ENCODE data around the gene MAP1S.

The MAP1S gene

GRCh38 chr19:17718550-17718946 is 732 bp upstream of the MAP1S start:
- no peak for TF ChIP-seq CTCF (IDR thresholded peaks at IDR 0.05; ENCODE audit: low read depth, low read length, poor library complexity, severe bottlenecking)
- TF ChIP-seq EZH2phosphoT487 (IDR thresholded peaks at IDR 0.05; ENCODE audit: borderline replicate concordance, low read length), result no peak
- Histone ChIP-seq H3K4me1 (ENCODE audit: control insufficient read depth, low read length) (peaks cover 32% of the 10 kb centered on the region), H3K27me3 (ENCODE audit: control insufficient read depth, low read length) (no peaks in the 10 kb centered on the region), H4K20me1 (ENCODE audit: control insufficient read depth, insufficient read depth, low read depth, low read length) (peaks cover 17% of the 10 kb centered on the region), H3K9me3 (ENCODE audit: control insufficient read depth, insufficient read depth, low read length) (no peaks in the 10 kb centered on the region), H3F3A (ENCODE audit: control insufficient read depth, insufficient read depth) (0 out of 2 replicates have a peak, but pooled peaks cover 2% of the 10 kb centered on the region), H3K79me2 (ENCODE audit: control insufficient read depth, low read length) (peaks cover 27% of the 10 kb centered on the region), H3K9me2 (replicated peaks; ENCODE audit: control insufficient read depth, low read length) (no peaks in the 10 kb centered on the region), H3K36me3 (ENCODE audit: control insufficient read depth, low read length) (peaks cover 19% of the 10 kb centered on the region; the same call in 1 of the 2 replicates), H3K4me3 (ENCODE audit: low read length) (peak overlapping the region; percentile 89), H3K27ac (ENCODE audit: low read depth, low read length) (no peak overlapping the region), H3K4me2 (ENCODE audit: low read length) (peak overlapping the region; percentile 64)

DNA sequence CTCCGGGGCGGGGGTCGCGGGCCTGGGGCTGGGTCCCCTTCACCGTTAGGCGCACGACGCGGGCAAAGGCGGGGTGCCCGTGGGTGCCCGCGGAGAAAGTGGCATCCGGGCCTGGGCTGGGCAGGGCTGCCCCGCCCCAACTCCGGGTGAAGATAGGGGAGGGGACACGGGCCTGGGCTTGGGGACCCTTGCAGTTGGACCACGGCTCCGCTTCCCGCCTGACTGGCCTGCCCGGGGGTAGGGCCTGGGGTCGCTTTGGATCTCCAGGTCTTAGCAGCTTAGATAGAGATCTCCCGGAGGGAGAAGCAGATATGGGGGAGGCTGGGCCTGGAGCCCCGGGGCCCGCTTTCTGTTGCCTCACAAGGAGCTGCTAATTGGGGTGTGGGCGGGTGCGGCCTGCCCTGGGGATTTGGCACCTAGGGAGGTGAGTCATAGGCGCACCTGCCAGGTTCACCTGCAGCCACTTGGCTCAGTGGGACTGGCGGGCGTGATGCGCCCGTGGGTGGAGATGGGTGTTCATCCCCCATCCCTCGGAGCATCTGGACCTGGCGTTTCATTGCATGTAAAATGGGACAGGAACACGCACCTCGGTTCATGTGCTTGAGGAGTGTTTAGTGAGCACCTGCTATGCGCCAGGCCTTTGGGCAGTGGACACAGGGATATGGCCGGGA is 585 bp downstream of the MAP1S start:
- Histone ChIP-seq H4K20me1 (ENCODE audit: control insufficient read depth, insufficient read depth, low read depth, low read length) (peaks cover 17% of the 10 kb centered on the region), H3K4me3 (ENCODE audit: low read length) (peak overlapping the region; percentile 89), H3F3A (ENCODE audit: control insufficient read depth, insufficient read depth) (0 out of 2 replicates have a peak, but pooled peaks cover 2% of the 10 kb centered on the region), H3K9me2 (replicated peaks; ENCODE audit: control insufficient read depth, low read length) (no peaks in the 10 kb centered on the region), H3K79me2 (ENCODE audit: control insufficient read depth, low read length) (peaks cover 27% of the 10 kb centered on the region), H3K4me2 (ENCODE audit: low read length) (peak overlapping the region; percentile 98), H3K36me3 (ENCODE audit: control insufficient read depth, low read length) (peaks cover 30% of the 10 kb centered on the region), H3K27ac (ENCODE audit: low read depth, low read length) (no peak overlapping the region), H3K4me1 (ENCODE audit: control insufficient read depth, low read length) (peaks cover 32% of the 10 kb centered on the region), H3K27me3 (ENCODE audit: control insufficient read depth, low read length) (no peaks in the 10 kb centered on the region), H3K9me3 (ENCODE audit: control insufficient read depth, insufficient read depth, low read length) (no peaks in the 10 kb centered on the region)
- TF ChIP-seq EZH2phosphoT487 (IDR thresholded peaks at IDR 0.05; ENCODE audit: borderline replicate concordance, low read length) (no peak), CTCF (IDR thresholded peaks at IDR 0.05; ENCODE audit: low read depth, low read length, poor library complexity, severe bottlenecking) (no peak)

GRCh38 chr19:17720440-17720839 is 1.2 kb downstream of the MAP1S start:
- peaks cover 17% of the 10 kb centered on the region for H4K20me1 ChIP-seq (ENCODE audit: control insufficient read depth, insufficient read depth, low read depth, low read length)
- no peaks in the 10 kb centered on the region for H3K9me3 ChIP-seq (ENCODE audit: control insufficient read depth, insufficient read depth, low read length)

More at GRCh38 chr19:17720440-17720839, 1.2 kb downstream of the MAP1S start:
- peaks cover 30% of the 10 kb centered on the region for H3K79me2 ChIP-seq (ENCODE audit: control insufficient read depth, low read length)
- H3K9me2 ChIP-seq (replicated peaks; ENCODE audit: control insufficient read depth, low read length), result no peaks in the 10 kb centered on the region
- no peak for TF ChIP-seq CTCF (IDR thresholded peaks at IDR 0.05; ENCODE audit: low read depth, low read length, poor library complexity, severe bottlenecking)
- H3K36me3 ChIP-seq (ENCODE audit: control insufficient read depth, low read length), result peaks cover 36% of the 10 kb centered on the region
- H3K4me3 ChIP-seq (ENCODE audit: low read length), result peak overlapping the region; percentile 89
- H3F3A ChIP-seq (ENCODE audit: control insufficient read depth, insufficient read depth), result 0 out of 2 replicates have a peak, but pooled peaks cover 2% of the 10 kb centered on the region
- H3K4me1 ChIP-seq (ENCODE audit: control insufficient read depth, low read length), result peaks cover 32% of the 10 kb centered on the region
- no peak overlapping the region for H3K27ac ChIP-seq (ENCODE audit: low read depth, low read length)
- no peaks in the 10 kb centered on the region for H3K27me3 ChIP-seq (ENCODE audit: control insufficient read depth, low read length)
- peak overlapping the region; percentile 98 for H3K4me2 ChIP-seq (ENCODE audit: low read length)

All from DOHH2 (cell line).